Measurements from ENCODE around the gene KCNK1.

Gene KCNK1

GRCh38 chr1:233629305-233629935 is 15.5 kb downstream of the KCNK1 start:
- H3K36me3 ChIP-seq = no peaks in the 10 kb centered on the region
- TF ChIP-seq CTCF (IDR thresholded peaks at IDR 0.05) = no peak
- no peaks in the 10 kb centered on the region for H3K4me1 ChIP-seq (ENCODE audit: control insufficient read depth in 1 of 2, insufficient read depth in 1 of 2, low read depth in 1 of 2, low read length in 1 of 2)
- H3K27ac ChIP-seq = no peak overlapping the region
- H3K27me3 ChIP-seq = no peaks in the 10 kb centered on the region
- H3K4me3 ChIP-seq (ENCODE audit: low read depth in 1 of 2, low read length in 1 of 2) = no peak overlapping the region
- no peaks in the 10 kb centered on the region for H3K9me3 ChIP-seq

GRCh38 chr1:233631810-233632405 is 18.0 kb downstream of the KCNK1 start:
- Histone ChIP-seq H3K4me1 (ENCODE audit: control insufficient read depth in 1 of 2, insufficient read depth in 1 of 2, low read depth in 1 of 2, low read length in 1 of 2) (no peaks in the 10 kb centered on the region), H3K4me3 (ENCODE audit: low read depth in 1 of 2, low read length in 1 of 2) (no peak overlapping the region), H3K27ac (no peak overlapping the region), H3K36me3 (no peaks in the 10 kb centered on the region), H3K27me3 (no peaks in the 10 kb centered on the region), H3K9me3 (no peaks in the 10 kb centered on the region)
- TF ChIP-seq CTCF (IDR thresholded peaks at IDR 0.05) = no peak

GRCh38 chr1:233632436-233632835 is 18.5 kb downstream of the KCNK1 start:
- Histone ChIP-seq H3K4me3 (ENCODE audit: low read depth in 1 of 2, low read length in 1 of 2) (no peak overlapping the region), H3K4me1 (ENCODE audit: control insufficient read depth in 1 of 2, insufficient read depth in 1 of 2, low read depth in 1 of 2, low read length in 1 of 2) (no peaks in the 10 kb centered on the region), H3K9me3 (no peaks in the 10 kb centered on the region), H3K36me3 (no peaks in the 10 kb centered on the region), H3K27me3 (no peaks in the 10 kb centered on the region), H3K27ac (no peak overlapping the region)
- no peak for TF ChIP-seq CTCF (IDR thresholded peaks at IDR 0.05)

- Histone ChIP-seq H3K9me3 (no peaks in the 10 kb centered on the region), H3K27ac (no peak overlapping the region), H3K4me3 (ENCODE audit: low read depth in 1 of 2, low read length in 1 of 2) (no peak overlapping the region), H3K4me1 (ENCODE audit: control insufficient read depth in 1 of 2, insufficient read depth in 1 of 2, low read depth in 1 of 2, low read length in 1 of 2) (no peaks in the 10 kb centered on the region), H3K27me3 (no peaks in the 10 kb centered on the region), H3K36me3 (no peaks in the 10 kb centered on the region)
- TF ChIP-seq CTCF (IDR thresholded peaks at IDR 0.05) = no peak
Measured at GRCh38 chr1:233635765-233636502, 22.0 kb downstream of the KCNK1 start.

- TF ChIP-seq CTCF (IDR thresholded peaks at IDR 0.05) = no peak
- Histone ChIP-seq H3K27me3 (no peaks in the 10 kb centered on the region), H3K36me3 (no peaks in the 10 kb centered on the region), H3K9me3 (no peaks in the 10 kb centered on the region), H3K4me1 (ENCODE audit: control insufficient read depth in 1 of 2, insufficient read depth in 1 of 2, low read depth in 1 of 2, low read length in 1 of 2) (no peaks in the 10 kb centered on the region), H3K27ac (no peak overlapping the region), H3K4me3 (ENCODE audit: low read depth in 1 of 2, low read length in 1 of 2) (no peak overlapping the region)
Measured at GRCh38 chr1:233636503-233636877, 22.6 kb downstream of the KCNK1 start.

Measured in neutrophil (primary cell).